ENCODE results near the gene ECE1.

- TF ChIP-seq, protein P1, sequence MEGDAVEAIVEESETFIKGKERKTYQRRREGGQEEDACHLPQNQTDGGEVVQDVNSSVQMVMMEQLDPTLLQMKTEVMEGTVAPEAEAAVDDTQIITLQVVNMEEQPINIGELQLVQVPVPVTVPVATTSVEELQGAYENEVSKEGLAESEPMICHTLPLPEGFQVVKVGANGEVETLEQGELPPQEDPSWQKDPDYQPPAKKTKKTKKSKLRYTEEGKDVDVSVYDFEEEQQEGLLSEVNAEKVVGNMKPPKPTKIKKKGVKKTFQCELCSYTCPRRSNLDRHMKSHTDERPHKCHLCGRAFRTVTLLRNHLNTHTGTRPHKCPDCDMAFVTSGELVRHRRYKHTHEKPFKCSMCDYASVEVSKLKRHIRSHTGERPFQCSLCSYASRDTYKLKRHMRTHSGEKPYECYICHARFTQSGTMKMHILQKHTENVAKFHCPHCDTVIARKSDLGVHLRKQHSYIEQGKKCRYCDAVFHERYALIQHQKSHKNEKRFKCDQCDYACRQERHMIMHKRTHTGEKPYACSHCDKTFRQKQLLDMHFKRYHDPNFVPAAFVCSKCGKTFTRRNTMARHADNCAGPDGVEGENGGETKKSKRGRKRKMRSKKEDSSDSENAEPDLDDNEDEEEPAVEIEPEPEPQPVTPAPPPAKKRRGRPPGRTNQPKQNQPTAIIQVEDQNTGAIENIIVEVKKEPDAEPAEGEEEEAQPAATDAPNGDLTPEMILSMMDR (IDR thresholded peaks at IDR 0.05): no peak
- TF ChIP-seq POLR2A (IDR thresholded peaks at IDR 0.05): no peak
Observed at GRCh38 chr1:21255943-21256320, 34.3 kb downstream of the ECE1 start.
